Upper lobe of left lung (tissue), 6 donors: ENCODE results near the gene RNU6-9. TPM values are rescaled to one million over a fixed set of nuclear protein-coding genes. Genes with fewer than 3 reads are reported as not detected.
A peak's percentile ranks its signal among the peaks of the same experiment; 100 is the strongest.

ENCODE experiments used
- ATAC-seq, 2 donors: fragments of 200-7000 bp; cut with Tn5 transposase; one replicate each; pipeline ENCODE4 v1.9.1; 2022; ENCODE audit warnings: mild to moderate bottlenecking in 2 of 2, moderate library complexity in 2 of 2; ENCODE audit not compliant: low FRiP score in 2 of 2
- DNase-seq, 2 donors: peaks; one replicate each; pipeline ENCODE4 v3.0.0-alpha.2; 2019 to 2020
- H3K27ac ChIP-seq, 4 donors: fragments of 200-600 bp; sonication (generic); one replicate each; pipeline ENCODE4 v1.5.1; 2016 to 2019
- H3K27me3 ChIP-seq, 4 donors: fragments of 200-600 bp; sonication (generic); one replicate each; pipeline ENCODE4 v1.5.1; 2017 to 2019
- H3K36me3 ChIP-seq, 4 donors: fragments of 200-600 bp; sonication (generic); one replicate each; pipeline ENCODE4 v1.5.1; 2016 to 2019
- H3K4me1 ChIP-seq, 4 donors: fragments of 200-600 bp; sonication (generic); one replicate each; pipeline ENCODE4 v1.5.1; 2018 to 2019
- H3K4me3 ChIP-seq, 4 donors: fragments of 200-600 bp; sonication (generic); one replicate each; pipeline ENCODE4 v1.5.1; 2017 to 2019; ENCODE audit warnings: mild to moderate bottlenecking in 2 of 4, moderate library complexity in 1 of 4
- H3K9me3 ChIP-seq, 4 donors: fragments of 200-600 bp; sonication (generic); one replicate each; pipeline ENCODE4 v1.5.1; 2018 to 2019
- CTCF ChIP-seq, 6 experiments: fragments of 450-650 bp in 4 of 6; fragments of 200-600 bp in 2 of 6; sonication (generic) in 2 of 6; IDR thresholded peaks; one replicate each; pipeline ENCODE4 v1.5.1; 2016 to 2019; ENCODE audit warnings: antibody characterized with exemption in 6 of 6
- EP300 ChIP-seq, 4 donors: sonication (generic); formaldehyde crosslinking; IDR thresholded peaks; one replicate each; pipeline ENCODE4 v1.5.1; 2017; ENCODE audit warnings: antibody characterized with exemption in 4 of 4, control low read depth in 2 of 4
- POLR2A ChIP-seq, 4 donors: fragments of 450-650 bp; IDR thresholded peaks; one replicate each; pipeline ENCODE4 v1.5.1; 2016 to 2017; ENCODE audit warnings: antibody characterized with exemption in 4 of 4, mild to moderate bottlenecking in 2 of 4
- POLR2AphosphoS5 ChIP-seq, 2 donors: sonication (generic); formaldehyde crosslinking; IDR thresholded peaks; one replicate each; pipeline ENCODE4 v1.5.1; 2017; ENCODE audit warnings: antibody characterized with exemption in 2 of 2
- WGBS, 2 donors: methylation state at CpG; one replicate each; pipeline ENCODE4 v1.1.5; 2017 to 2018; 5-methylcytosine and 5-hydroxymethylcytosine counted together
- total RNA-seq, 6 donors: library from RNA; depleted of rRNA in 4 of 6; stranded (reverse); fragments of >200 nt in 4 of 6; gene quantifications; one replicate each; pipeline versions ENCODE4 v1.1.0 to v1.2.1, GENCODE V29; 2016 to 2021
- donor health status: DM: no; HTN: no; CAD: no; lungs with moderate emphysema.
- donor health status: DM: no; HTN: yes; CAD: no; lungs with severe emphysema.

The RNU6-9 gene
- total RNA-seq, 6 donors from 2014 or later: not detected

- ATAC-seq (no peak), DNase-seq (no peak)
- peaks cover 0 to 41% (median 30%) of the 10 kb centered on the region in 4 donors for H3K36me3 ChIP-seq
These were observed 8.2 kb downstream of the RNU6-9 start for GRCh38 chr19:901216-902092.

GRCh38 chr19:902093-902370 lies 8.7 kb downstream of the RNU6-9 start:
- ATAC-seq: no peak
- no peak for TF ChIP-seq POLR2A (IDR thresholded peaks at IDR 0.05)
- no peak for TF ChIP-seq POLR2AphosphoS5 (IDR thresholded peaks at IDR 0.05)
- no peak for TF ChIP-seq CTCF (IDR thresholded peaks at IDR 0.05)
- TF ChIP-seq EP300 (IDR thresholded peaks at IDR 0.05): no peak
- Histone ChIP-seq H3K36me3 (peaks cover 0 to 35% (median 29%) of the 10 kb centered on the region in 4 donors), H3K27me3 (no peaks in the 10 kb centered on the region), H3K4me1 (no peaks in the 10 kb centered on the region), H3K4me3 (no peak overlapping the region), H3K9me3 (no peaks in the 10 kb centered on the region), H3K27ac (no peak overlapping the region)
- WGBS, 2 donors: 52 to 92% methylated on average over 3 to 7 of the region's 7 CpGs
- no peak for DNase-seq

More at GRCh38 chr19:901216-902092, 8.2 kb downstream of the RNU6-9 start:
- Histone ChIP-seq H3K4me1 (no peaks in the 10 kb centered on the region), H3K27me3 (no peaks in the 10 kb centered on the region), H3K27ac (no peak overlapping the region), H3K9me3 (no peaks in the 10 kb centered on the region), H3K4me3 (no peak overlapping the region)
- TF ChIP-seq EP300 (IDR thresholded peaks at IDR 0.05): no peak
- TF ChIP-seq POLR2AphosphoS5 (IDR thresholded peaks at IDR 0.05): no peak
- TF ChIP-seq CTCF (IDR thresholded peaks at IDR 0.05): no peak
- TF ChIP-seq POLR2A (IDR thresholded peaks at IDR 0.05): no peak
- 99 to 100% methylated on average over 12 to 22 of the region's 27 CpGs for WGBS, 2 donors

GRCh38 chr19:902446-903226 lies 9.4 kb downstream of the RNU6-9 start:
- H3K4me1 ChIP-seq: no peaks in the 10 kb centered on the region
- DNase-seq: no peak
- no peaks in the 10 kb centered on the region for H3K9me3 ChIP-seq
- 91 to 92% methylated on average over 14 of the region's 14 CpGs for WGBS, 2 donors
- no peak overlapping the region for H3K4me3 ChIP-seq
- ATAC-seq: no peak
- no peak overlapping the region for H3K27ac ChIP-seq
- no peaks in the 10 kb centered on the region for H3K27me3 ChIP-seq
- TF ChIP-seq EP300 (IDR thresholded peaks at IDR 0.05): no peak
- TF ChIP-seq POLR2AphosphoS5 (IDR thresholded peaks at IDR 0.05): no peak
- no peak for TF ChIP-seq CTCF (IDR thresholded peaks at IDR 0.05)
- no peak for TF ChIP-seq POLR2A (IDR thresholded peaks at IDR 0.05)
- H3K36me3 ChIP-seq: peaks cover 0 to 30% (median 26%) of the 10 kb centered on the region in 4 donors

GRCh38 chr19:903266-903797 lies 10.0 kb downstream of the RNU6-9 start:
- Histone ChIP-seq H3K27ac (no peak overlapping the region), H3K36me3 (peaks cover 0 to 29% (median 25%) of the 10 kb centered on the region in 4 donors), H3K4me1 (peaks cover 0 to under 1% (median 0%) of the 10 kb centered on the region in 4 donors), H3K9me3 (no peaks in the 10 kb centered on the region), H3K27me3 (no peaks in the 10 kb centered on the region), H3K4me3 (no peak overlapping the region)
- ATAC-seq: no peak
- WGBS, 2 donors: 83 to 87% methylated on average over 26 to 32 of the region's 32 CpGs
- no peak for TF ChIP-seq EP300 (IDR thresholded peaks at IDR 0.05)
- TF ChIP-seq POLR2A (IDR thresholded peaks at IDR 0.05): no peak
- TF ChIP-seq POLR2AphosphoS5 (IDR thresholded peaks at IDR 0.05): no peak
- no peak for TF ChIP-seq CTCF (IDR thresholded peaks at IDR 0.05)
- DNase-seq: peak in 1 of 2 donors; percentile 78
